H1 (cell line): ENCODE measurements around the gene SH3PXD2A. TPM values are rescaled to one million over a fixed set of nuclear protein-coding genes. Genes with fewer than 3 reads are reported as not detected.

Experiments used
- CHD1 ChIP-seq: IDR thresholded peaks from 2 replicates; pipeline ENCODE4 v1.6.1; 2012; ENCODE audit warnings: low read depth, low read length, improper control_type of control experiment
- CHD2 ChIP-seq: IDR thresholded peaks from 2 replicates; pipeline ENCODE4 v1.6.1; 2012; ENCODE audit warnings: low read length, improper control_type of control experiment
- SIRT6 ChIP-seq: IDR thresholded peaks from one replicate; pipeline ENCODE4 v1.7.1; 2012; ENCODE audit warnings: low read length, inconsistent platforms
- SRF ChIP-seq: IDR thresholded peaks from 2 replicates; pipeline ENCODE4 v1.6.1; 2011; ENCODE audit warnings: mild to moderate bottlenecking, low read depth, low read length, moderate library complexity
- TAF7 ChIP-seq: optimal IDR thresholded peaks from 2 replicates; pipeline ENCODE3; 2011; ENCODE audit warnings: low read depth, mild to moderate bottlenecking, inconsistent platforms, low read length, moderate library complexity, borderline replicate concordance
- polyA plus RNA-seq, 7 experiments: library from polyadenylated mRNA; depleted of rRNA in 3 of 7; stranded (reverse) in 5 of 7; unstranded in 2 of 7; fragments of >200 nt in 5 of 7; fragments of 200-250 nt in 2 of 7; gene quantifications; 1 replicate in 5 of 7; 2 replicates in 1 of 7; 4 replicates in 1 of 7; pipeline versions ENCODE4 v1.2.1 to v1.2.3, GENCODE V29; 2011 to 2013; ENCODE audit warnings: missing spikeins in 2 of 7, mixed read lengths in 2 of 7
- total RNA-seq: library from RNA; stranded (reverse); fragmentation: NEBNext Ultra II Directional; extraction: Animal tissue kit (Norgen Biotek cat#: 25700); gene quantifications from 2 replicates; pipeline ENCODE4 v1.2.1, GENCODE V29; 2021
- TF ChIP-seq, protein P1 (sequence below): IDR thresholded peaks from 2 replicates; pipeline ENCODE4 v1.6.1; 2012; ENCODE audit warnings: inconsistent platforms

The SH3PXD2A gene
- total and polyA plus RNA-seq, 2 of the 8 experiments (the other 6 are each of a cell fraction or from before 2014, with no cell fraction given) = 5.4 to 16.3 TPM

DNA sequence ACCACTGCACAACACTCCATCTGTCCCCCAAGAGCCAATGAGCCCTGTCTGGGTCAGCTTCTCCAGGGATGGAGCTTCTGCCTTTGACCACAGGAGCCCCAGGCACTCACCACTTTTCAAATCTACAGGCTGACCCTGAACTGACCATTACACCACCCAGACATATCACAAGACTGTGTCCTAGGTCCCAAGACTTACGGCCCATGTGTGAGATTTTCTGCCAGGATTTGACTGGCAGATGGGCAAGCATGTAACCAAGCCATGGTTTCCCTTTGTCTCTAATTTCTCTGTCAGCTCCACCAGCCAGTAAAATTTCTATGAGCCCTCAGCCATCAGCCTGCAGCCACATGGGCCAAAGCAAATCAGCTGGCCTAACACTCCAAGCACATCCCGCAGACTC is 92.5 kb downstream of the SH3PXD2A start (continued):
- TF ChIP-seq, protein P1, sequence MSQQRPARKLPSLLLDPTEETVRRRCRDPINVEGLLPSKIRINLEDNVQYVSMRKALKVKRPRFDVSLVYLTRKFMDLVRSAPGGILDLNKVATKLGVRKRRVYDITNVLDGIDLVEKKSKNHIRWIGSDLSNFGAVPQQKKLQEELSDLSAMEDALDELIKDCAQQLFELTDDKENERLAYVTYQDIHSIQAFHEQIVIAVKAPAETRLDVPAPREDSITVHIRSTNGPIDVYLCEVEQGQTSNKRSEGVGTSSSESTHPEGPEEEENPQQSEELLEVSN = no peak
- no peak for TF ChIP-seq CHD2
- no peak for TF ChIP-seq CHD1
- TF ChIP-seq SRF = no peak
- TF ChIP-seq SIRT6 = no peak
- TF ChIP-seq TAF7 = no peak
